NCI-H1092 (cell line): ENCODE measurements around the gene LOXHD1.
A peak's percentile ranks its signal among the peaks of the same experiment; 100 is the strongest.

Source experiments
- DNase-seq: peaks from one replicate; lab custom pipeline; 2025; lab: John Stamatoyannopoulos, UW

Gene LOXHD1

GRCh38 chr18:46541626-46542189 is 115.3 kb downstream of the LOXHD1 start:
- DNase-seq, result no peak

DNA sequence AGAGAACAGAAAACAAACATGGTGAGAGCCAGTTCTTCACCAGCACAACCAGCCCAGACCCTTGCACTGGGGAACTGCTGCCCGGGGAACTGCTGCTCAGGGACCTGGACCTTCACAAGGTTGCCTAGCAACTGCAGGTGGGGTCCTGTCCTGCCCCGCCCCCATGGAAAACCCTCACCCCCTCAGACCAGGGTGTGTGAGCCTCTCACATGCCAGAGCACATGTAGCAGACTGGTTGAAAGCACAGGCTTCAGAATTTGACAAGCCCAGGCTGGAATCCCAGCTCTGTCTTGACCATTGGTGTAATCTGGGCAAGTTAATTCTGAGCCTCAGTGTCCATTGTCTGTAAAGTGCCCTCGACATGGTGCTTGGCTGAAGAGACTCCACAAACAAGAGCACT is 118.6 kb downstream of the LOXHD1 start:
- no peak for DNase-seq

GRCh38 chr18:46536215-46536874 is 120.7 kb downstream of the LOXHD1 start:
- no peak for DNase-seq

DNA sequence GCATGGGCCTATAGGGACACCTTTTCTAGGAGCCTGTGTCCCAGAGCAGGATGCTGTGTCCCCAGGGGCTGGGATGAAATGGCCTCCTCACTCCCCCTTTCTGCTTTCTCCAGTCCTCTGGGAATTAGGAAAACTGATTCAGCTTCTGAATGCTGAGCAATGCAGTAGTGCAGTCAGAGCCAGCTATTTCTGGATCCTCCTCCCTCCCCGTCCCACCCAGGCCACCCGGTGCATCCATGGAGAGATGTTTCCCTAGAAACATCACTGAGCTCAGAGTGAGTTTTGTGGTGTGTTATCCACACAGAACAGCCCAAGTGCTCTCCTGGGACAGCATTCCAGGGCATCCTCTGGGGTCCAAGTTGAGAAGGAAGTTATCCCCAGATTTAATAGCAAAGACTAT is 125.5 kb downstream of the LOXHD1 start:
- DNase-seq, result no peak

DNA sequence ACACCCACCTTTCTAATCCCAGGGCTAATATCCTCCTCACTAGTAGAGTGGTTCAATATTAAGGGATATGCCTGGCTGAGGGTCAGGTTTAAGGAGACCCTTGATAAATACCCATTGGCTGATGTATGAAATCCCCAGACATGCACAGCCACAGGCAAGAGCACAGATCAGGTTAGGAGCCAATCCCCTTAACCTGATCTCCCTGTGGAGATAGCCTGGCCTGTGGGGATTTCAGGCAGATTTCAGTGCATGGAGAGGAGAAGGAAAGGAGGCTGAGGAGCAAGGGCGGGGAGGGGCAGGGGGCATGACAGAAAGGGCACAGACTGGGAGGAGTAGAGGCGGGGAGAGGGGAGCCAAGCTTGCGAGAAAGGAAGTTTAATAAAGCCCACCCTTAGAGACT is 129.0 kb downstream of the LOXHD1 start:
- no peak for DNase-seq

DNA sequence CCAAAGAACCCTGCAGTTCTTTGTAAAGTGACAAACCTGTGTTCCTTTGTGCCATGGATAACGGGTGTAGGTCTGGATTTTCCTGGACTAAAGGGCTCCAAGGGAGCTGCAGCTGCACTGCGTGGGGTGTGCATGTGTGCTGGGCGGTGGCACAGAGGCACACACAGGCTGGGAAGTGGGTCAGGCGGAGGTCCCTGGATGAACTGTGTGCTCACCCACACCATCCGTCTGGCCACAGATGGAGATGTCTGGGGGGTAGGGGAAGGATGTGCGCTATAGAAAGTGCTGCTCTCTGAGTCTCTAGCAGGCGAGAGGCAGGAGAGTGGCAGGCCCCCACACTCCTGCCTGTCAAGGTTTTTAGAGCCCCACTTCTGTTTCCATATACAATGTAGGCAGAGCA is 137.2 kb downstream of the LOXHD1 start:
- DNase-seq, result no peak

GRCh38 chr18:46518438-46518837 is 138.6 kb downstream of the LOXHD1 start:
- DNase-seq, result peak; percentile 27

DNA sequence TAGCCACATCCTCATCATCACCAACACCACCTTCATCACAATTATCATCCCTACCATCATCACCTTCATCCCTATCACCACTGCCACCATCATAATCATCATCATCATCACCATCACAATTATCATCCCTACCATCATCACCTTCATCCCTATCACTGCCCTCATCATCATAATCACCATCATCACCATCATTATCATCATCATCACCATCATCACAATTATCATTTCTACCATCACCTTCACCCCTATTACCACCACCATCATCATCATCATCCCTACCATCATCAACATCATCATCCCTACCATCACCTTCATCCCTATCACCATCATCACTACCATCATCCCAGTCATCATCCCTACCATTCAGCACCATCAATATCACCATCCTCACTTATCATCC is 140.5 kb downstream of the LOXHD1 start:
- DNase-seq, result no peak

DNA sequence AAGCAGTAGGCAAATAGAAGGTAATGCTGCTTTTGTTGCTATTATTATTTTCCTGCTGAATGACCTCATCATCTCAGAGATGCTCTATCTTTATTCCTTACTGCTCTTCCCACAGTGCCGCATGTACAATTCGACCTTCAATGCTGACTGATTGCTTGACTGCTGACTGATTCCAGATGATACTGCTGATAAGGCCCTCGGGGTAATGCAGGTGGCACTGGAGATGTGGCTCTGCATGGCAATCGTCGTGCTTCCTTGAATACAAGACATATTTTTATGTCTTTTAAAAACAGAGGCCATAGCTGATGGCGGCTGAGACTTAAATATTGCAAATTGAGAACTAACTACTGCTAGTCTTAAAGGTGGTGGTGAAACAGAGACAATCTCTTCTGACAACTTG is 146.6 kb downstream of the LOXHD1 start:
- DNase-seq, result no peak

DNA sequence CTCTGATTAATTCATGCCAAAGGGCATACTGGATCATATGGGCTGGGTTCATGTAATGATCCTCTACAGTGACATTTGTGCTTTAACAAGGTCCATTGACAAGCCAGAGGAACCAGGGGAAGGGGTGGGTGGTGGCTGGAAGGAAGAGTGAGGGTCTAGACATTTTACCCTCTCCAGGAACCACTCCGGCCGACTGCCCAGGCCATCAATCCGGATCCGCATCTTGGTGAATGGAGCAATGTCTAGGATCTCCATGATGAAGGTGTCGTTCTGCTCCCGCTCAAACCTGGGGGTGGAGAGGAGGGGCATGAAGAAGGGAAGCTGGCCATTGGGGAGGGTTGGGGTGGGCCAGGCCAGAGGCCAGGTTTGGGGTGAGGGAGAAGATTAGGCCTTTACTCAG is 147.5 kb downstream of the LOXHD1 start:
- DNase-seq, result no peak

- DNase-seq, result no peak
Measured at GRCh38 chr18:46506974-46507586, 149.9 kb downstream of the LOXHD1 start.

GRCh38 chr18:46502444-46502843 is 154.6 kb downstream of the LOXHD1 start:
- no peak for DNase-seq

DNA sequence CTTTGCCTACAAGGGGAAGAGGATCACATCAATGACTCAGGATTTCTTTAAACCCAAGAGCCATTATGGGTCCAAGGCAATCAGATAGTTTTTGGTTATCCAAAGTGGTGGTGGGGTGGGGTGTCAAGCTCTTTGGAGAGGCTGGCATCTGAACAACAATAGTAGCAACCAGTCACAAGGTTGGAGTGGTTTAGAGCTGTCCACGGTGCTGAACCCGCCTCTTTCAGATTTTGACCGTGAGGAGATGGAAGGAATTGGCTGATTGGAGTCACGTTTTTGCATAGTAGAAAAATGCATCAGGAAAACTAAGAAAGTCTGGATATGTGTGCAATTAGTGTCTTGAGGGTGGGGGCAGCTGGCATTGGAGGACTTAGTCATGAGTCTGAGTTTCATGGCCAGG is 159.9 kb downstream of the LOXHD1 start:
- no peak for DNase-seq

GRCh38 chr18:46488471-46489213 is 168.4 kb downstream of the LOXHD1 start:
- DNase-seq, result no peak

DNA sequence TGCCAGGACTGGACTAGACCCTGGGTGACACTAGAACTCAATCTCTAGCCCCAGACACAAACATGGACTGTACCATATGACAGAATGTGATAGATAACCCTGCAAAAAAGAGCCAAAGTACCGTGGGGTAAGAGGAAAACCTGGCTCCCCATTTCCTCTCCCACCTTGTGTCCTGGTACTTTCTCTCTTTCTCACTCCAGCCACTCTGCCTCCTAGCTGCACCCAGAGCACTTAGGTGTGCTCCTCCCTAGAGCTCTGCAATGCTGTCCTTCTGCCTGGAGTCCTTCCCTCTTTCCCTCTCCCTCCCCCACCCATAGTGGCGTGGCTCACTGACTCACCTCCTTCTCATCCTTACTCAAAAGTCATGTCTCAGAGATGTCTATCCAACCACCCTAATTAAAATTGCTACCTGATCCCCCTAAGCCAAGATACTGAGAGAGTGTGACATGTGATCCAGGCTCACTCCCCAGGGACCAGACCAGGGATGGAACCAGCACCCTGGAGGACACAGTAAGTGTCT is 171.3 kb downstream of the LOXHD1 start:
- DNase-seq, result no peak

GRCh38 chr18:46484971-46485370 is 172.0 kb downstream of the LOXHD1 start:
- DNase-seq, result no peak

DNA sequence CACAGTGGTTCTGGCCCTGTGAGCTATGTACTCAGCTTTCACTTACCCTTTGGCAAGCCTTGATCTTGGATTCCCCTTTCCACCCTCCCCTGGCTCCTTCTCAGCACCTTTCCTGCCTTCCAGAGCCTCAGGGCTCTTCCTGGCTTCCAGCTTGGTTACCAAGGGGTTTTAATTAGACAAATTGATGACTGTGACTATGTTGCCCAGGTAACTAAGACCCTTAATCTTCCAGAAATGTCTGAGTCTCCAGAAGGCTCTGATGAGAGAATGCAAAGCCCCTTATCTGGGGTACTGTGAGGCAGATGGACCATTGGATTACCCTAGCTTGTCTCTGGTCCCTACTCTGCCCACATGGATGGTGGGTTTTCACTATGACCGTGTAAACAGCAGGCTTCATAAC is 174.2 kb downstream of the LOXHD1 start:
- no peak for DNase-seq

DNA sequence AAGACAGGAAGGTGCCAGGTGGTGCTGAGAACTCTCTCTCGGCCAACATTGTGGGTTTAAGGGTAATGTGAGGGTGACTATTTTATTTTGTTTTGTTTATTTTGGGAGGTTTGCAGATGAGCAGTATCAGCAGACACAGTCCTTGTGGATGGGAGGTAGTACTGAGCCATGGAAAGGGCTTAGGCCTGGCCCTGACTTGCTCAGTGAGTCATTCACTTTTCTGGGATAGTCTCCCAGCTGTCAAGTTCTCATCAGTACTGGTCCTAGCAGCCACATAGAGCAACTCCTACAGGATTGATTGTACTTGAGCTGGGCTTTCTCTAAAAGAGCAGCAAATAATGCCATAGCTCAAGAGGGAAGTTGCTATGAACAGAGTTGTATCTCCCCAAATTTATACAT is 175.2 kb downstream of the LOXHD1 start:
- DNase-seq, result no peak

DNA sequence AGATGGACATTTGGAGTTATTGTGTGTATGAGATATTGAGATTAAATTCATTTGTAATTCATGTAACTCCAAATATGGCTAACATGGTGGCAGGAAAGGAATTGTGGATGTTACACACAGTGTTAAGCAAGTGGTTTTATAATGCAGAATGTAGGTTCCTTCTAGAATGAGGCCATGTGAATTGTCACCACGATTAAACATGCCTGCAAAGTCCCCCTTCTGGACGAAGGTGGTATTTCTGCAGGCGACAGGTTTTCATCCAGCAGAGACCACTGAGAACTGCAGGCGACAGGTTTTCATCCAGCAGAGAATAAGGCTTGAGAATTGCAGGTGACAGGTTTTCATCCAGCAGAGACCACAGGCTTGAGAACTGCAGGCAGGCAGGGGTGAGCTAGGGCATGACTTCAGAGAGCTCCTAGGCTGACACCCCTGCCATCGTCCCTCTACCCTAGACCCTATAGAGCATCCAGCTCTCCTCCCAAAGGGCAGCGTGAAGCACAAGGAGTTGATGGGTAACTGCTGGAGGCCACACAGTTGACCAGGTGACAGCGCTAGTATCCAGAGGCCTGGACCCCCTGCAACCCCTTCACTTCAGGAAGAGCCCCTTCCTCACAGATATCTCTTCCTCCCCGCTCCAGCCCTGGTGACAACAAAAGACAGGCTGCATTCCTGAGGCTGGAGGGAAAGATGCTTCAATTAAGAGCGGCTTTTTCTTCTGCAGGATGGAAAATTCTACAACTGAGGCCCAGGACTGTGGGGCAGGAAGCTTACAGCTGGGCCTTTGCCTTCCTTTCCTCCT is 175.8 kb downstream of the LOXHD1 start:
- DNase-seq, result peak; percentile 54

- DNase-seq, result no peak
Measured at GRCh38 chr18:46480226-46480625, 176.8 kb downstream of the LOXHD1 start.

GRCh38 chr18:46478796-46479195 is 178.2 kb downstream of the LOXHD1 start:
- no peak for DNase-seq

DNA sequence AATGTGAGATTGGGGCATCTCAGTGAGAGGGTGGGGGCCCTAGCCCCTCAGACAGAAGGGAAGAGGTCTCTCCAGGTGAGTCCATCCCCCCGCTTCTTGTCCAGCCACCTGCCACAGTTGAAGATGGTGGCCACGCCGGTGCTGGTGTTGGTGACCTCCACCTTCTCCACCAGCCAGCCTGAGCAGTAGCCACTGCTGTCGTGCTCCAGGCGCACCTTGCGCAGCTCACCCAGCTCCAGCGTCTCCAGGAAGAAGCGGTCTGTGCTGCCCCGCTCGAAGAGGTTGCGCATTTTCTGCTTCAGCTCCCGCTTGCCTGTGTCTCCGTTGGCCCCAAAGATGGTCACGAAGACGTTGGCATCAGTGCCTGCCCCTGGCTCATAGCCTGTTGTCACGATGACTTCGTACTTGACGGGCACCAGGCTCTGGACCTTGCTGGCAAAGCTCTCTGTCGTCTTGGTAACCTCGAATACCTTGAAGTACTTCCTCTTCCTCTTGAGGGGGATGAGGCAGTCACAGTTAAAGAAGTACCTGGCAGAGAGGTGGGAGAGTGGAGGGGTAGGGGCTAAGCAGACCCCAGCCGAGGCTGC is 179.5 kb downstream of the LOXHD1 start:
- DNase-seq, result peak; percentile 33
